GM19452 (cell line): Measurements from ENCODE around the gene TGM4.

Experiments used
- ATAC-seq: cut with Tn5 transposase; IDR thresholded peaks from one replicate; pipeline ENCODE4 v1.9.1; 2021; ENCODE audit not compliant: unreplicated experiment

The TGM4 gene

GRCh38 chr3:44877333-44877732 is 2.9 kb downstream of the TGM4 start:
- ATAC-seq: no peak

GRCh38 chr3:44880284-44880683 is 5.9 kb downstream of the TGM4 start:
- no peak for ATAC-seq

- ATAC-seq: no peak
Observed at GRCh38 chr3:44883213-44883955, 9.0 kb downstream of the TGM4 start.

- ATAC-seq: no peak
Observed at GRCh38 chr3:44883999-44884431, 9.6 kb downstream of the TGM4 start.

GRCh38 chr3:44885618-44886017 is 11.2 kb downstream of the TGM4 start:
- ATAC-seq: no peak

- no peak for ATAC-seq
Observed at GRCh38 chr3:44886561-44886960, 12.2 kb downstream of the TGM4 start.

DNA sequence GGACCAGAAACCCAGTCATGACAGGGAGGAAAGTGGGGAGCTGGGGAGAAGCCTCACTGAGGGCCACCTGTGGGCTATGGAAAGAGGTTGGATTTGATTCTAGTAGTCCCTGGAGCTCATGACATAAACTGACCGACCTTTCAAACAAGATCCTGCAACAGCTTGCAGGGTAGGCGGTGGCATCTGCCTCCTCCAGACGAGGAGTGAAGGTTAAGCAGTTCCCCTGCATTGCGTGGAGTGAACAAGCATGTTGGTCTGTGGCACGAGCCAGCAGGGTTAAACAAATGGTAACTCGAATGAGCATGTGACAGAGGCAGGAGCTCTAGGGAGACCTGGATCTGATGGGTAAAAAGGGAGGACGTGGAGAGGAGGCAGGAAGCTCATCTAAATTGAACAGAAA is 12.7 kb downstream of the TGM4 start:
- ATAC-seq: no peak

- ATAC-seq: no peak
Observed at GRCh38 chr3:44890258-44890657, 15.8 kb downstream of the TGM4 start.

GRCh38 chr3:44890852-44891251 is 16.4 kb downstream of the TGM4 start:
- ATAC-seq: no peak

GRCh38 chr3:44892689-44893088 is 18.3 kb downstream of the TGM4 start:
- ATAC-seq: no peak

- ATAC-seq: no peak
Observed at GRCh38 chr3:44893097-44893496, 18.7 kb downstream of the TGM4 start.

DNA sequence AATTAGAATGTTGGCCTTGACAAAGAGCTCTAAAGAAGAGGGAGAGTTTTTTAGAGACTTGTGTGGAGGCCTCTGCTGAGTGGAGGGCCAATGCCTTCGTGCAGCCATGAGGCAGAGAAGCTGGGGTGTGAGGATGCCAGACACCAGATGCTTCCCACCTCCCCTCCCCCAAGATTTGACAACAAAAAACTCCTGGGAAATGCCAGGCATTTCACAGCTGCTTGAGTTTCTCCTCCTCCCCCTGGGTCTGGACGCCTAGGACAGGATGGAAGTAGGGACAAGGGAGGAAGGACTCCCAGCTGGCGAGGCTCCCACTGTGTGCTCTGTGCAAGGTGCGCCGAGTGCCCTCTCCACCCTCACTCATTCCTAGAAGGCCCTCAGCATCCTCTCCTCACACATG is 20.1 kb downstream of the TGM4 start:
- ATAC-seq: no peak

DNA sequence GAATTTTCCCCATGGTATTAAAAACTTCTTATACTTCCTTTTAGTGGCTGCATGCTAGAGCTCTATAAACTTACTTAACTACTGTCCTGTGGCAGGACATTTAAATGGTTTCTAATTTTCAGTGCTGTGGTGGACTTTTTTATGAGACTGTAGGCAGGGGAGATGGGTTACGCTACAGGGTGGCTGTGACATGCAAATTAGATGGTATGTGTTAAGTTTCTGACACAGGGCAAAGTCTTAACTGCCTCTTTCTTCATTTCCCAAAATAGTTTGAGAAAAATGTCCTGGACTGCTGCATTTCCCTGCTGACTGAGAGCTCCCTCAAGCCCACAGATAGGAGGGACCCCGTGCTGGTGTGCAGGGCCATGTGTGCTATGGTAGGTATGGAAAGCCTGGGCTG is 22.0 kb downstream of the TGM4 start:
- ATAC-seq: no peak

DNA sequence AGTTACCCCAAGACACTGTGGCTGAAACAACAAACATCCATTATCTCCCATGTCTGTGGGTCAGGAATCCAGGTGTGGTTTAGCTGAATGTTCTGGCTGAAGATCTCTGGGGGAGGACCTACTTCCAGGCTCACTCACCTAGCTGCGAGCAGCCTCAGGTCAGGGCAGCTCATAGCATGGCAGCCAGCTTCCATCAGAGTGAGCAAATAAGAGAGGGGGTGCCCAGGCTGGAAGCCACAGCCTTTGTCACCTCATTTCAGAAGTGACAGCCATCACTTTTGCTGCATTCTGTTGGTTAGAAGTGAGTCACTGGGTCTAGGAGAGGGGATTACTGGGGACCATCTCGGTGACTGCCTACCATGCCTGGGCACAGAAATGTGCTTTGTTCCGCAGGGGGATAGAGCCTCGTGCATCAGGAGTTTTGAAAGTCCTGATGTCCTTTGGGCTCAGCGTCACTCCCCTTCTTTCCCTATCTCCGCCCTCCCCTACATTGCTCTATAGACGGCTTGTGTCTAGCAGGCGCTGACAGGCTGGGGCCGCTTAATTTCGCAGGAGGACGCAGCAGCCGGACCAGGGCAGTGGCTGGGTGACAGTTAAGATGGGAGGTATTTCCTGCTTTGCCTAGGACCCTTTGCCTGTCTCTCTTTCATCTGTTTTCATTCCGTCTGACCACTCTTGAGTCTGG is 25.4 kb downstream of the TGM4 start:
- no peak for ATAC-seq

- ATAC-seq: no peak
Observed at GRCh38 chr3:44902628-44903027, 28.2 kb downstream of the TGM4 start.

DNA sequence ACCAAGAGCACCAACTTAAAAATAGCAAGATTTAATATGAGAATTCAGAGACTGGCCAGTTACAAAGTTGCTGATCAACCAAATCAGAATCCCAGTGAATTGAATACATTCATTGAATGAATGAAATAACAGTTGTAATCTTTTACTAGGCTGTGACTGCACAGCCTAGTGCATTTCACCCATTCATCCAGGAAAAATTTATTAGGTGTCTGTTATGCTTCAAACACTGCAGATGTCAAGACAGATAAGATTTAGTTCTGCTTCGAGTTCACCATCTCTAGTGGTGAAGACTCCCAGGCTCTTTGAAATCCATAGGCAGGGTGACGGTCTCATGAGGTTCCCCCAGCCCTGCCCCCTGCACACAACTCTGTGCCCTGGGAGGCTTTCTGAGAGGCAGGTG is 28.9 kb downstream of the TGM4 start:
- no peak for ATAC-seq

- ATAC-seq: no peak
Observed at GRCh38 chr3:44903751-44904150, 29.3 kb downstream of the TGM4 start.

- ATAC-seq: no peak
Observed at GRCh38 chr3:44905446-44906157, 31.2 kb downstream of the TGM4 start.

DNA sequence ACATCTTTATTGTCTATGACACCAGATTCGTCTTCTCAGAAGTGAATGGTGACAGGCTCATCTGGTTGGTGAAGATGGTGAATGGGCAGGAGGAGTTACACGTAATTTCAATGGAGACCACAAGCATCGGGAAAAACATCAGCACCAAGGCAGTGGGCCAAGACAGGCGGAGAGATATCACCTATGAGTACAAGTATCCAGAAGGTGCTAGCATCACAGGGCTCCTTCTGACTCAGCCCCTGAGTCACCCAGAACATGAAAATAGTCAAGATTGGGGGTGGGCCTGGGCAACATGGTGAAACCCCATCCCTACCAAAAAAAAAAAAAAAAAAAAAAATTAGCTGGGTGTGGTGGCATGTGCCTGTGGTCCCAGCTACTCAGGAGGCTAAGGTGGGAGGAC is 32.6 kb downstream of the TGM4 start:
- no peak for ATAC-seq

- no peak for ATAC-seq
Observed at GRCh38 chr3:44907612-44908011, 33.2 kb downstream of the TGM4 start.

- no peak for ATAC-seq
Observed at GRCh38 chr3:44909063-44909462, 34.7 kb downstream of the TGM4 start.

GRCh38 chr3:44910693-44911092 is 36.3 kb downstream of the TGM4 start:
- no peak for ATAC-seq
